GM04504 (cell line): ENCODE measurements around the gene CORIN.
"Not testable (repeated sequence)": the region's sequence is repeated elsewhere in the genome, so short reads cannot be mapped to it uniquely, and the experiment has no call there.

Experiments used
- DNase-seq: peaks from one replicate; pipeline ENCODE4 v3.0.0-alpha.2; 2012; ENCODE audit warnings: low read depth

The CORIN gene

DNA sequence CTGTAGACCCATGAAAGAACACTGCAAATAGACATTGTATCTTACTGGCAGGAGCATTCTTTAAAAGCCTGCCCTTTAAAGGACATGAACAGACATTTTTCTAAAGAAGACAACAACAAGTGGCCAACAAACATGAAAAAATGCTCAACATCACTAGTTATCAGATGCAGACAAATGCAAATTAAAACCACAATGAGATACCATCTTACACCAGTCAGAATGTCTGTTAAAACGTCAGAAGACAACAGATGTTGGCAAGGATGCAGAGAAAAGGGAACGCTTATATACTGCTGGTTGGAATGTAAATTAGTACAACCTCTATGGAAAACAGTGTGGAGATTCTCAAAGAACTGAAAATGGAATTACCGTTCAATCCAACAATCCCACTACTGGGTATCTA lies 275.6 kb downstream of the CORIN start:
- no peak for DNase-seq

DNA sequence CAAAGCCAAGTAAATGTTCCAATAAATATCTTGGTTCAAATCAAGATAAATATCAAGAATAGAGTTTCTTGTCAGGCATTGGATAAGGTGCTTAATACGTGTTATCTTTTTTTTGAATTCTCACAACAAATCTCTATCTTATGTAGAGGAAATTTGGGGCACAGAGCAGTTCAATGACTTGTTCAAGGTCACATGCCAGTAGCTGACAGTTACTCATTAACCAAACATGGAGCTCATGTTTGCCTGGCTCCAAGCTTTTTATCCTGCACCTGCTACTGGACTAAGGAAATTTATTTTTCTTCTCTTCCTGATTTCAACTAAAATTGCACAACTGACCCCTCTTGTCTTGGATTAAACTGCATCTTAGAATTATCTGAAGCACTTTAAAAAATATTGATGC lies 276.5 kb downstream of the CORIN start:
- DNase-seq = no peak

DNA sequence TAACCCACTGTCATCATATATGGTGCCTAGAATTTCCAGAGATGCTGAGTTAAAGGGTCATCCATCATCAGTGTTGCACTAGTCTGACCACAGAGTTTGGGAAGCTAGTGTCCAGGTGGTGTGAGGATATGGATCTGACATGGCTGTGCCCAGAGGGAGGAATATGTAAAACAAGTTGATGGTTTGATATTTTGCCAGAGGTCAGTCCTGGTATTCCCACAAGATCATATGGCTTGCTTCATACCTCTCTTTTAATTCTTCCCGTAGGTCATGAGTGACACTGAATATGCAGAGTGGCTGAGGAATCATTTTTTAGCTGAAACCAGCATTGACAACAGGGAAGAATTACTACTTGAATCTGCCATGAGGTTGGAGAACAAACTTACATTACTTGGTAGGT lies 277.2 kb downstream of the CORIN start:
- DNase-seq = no peak

DNA sequence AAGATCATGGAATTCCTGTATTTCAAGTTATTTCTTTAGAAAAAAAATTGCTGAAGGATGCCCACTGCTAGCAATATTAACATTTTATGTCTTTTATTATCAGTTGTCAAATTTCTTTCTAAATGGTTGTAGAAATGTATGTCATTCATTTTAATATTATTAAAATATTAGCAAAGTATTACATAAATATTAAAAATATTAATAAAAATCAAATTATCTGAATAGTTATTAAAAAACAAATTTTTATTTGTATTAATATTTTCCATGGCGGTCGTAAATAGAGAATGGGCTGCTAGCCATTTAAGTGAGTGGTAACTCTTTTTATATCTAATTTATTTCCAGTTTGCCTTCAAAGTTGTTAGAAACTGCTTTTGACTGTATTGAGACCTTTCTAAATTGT lies 280.6 kb downstream of the CORIN start:
- DNase-seq = no peak

DNA sequence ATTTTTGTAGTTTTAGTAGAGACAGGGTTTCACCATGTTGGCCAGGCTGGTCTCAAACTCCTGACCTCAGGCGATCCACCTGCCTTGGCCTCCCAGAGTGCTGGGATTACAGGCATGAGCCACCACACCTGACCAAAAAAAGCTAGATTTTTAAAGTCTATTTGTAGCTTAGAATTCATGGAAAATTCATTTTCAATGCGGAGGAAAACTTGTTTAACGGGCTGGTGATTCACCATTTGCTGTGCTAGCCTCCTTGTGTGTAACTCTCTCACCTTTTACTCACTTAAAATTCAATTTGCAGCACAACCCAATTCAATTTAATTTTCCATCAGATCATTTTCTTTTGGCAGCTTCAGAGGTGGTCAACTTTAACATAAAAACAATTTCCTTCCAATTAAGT lies 281.9 kb downstream of the CORIN start:
- DNase-seq = not testable (repeated sequence)

DNA sequence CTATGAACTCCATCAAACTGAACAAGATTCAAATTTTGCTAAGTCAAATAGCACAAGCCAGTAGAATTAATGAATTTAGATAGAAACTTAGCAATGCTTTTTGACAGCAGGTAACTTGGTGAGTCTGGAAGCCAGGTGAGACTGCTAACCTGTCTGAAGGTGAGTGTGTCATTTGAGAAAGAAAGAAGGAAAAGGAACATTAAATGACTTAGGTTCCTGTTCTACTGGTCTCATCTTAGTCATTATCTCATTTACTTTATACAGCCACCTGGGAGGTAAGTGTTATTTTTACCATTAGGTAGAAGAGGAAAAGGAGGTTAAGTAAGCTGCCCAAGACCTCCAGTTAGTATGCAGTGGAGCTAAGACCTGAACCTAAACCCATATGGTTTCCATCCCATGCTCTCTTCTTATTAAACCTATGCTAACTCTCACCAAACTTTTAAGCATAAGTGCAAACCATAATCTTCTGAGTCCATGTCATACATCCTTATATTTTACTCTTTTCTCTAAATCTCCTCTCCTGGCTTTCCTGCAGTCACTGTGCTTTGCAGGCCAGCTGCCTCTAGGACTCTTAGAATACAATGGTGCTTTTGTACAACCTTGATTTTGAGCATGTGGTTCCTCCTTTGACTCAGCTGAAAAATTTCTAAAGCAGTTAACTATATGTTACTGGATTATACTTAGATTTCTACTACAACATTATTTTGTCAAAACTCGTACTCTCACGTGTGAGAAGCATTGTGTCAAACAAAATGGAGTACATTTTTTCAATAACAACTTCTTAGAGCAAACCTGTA lies 284.3 kb downstream of the CORIN start:
- DNase-seq = no peak

DNA sequence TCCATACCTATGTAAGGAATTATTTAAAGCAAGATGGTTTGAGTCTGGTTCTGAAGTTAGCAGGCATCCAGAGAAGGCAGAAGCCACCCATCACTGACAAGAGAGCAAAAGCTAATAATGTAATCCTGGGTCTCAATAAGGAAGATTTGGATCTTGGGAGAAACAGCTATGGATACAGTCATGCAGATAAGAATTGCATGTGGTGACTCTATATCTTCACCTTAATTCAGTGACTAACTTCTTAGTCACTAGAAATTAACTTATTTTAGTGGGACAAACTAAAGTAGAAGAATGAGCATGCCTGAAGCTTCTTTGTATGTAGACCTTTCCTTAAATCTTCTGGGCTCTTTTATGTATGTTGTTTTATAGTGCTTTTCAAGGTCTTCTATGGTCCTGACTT lies 286.2 kb downstream of the CORIN start:
- no peak for DNase-seq

DNA sequence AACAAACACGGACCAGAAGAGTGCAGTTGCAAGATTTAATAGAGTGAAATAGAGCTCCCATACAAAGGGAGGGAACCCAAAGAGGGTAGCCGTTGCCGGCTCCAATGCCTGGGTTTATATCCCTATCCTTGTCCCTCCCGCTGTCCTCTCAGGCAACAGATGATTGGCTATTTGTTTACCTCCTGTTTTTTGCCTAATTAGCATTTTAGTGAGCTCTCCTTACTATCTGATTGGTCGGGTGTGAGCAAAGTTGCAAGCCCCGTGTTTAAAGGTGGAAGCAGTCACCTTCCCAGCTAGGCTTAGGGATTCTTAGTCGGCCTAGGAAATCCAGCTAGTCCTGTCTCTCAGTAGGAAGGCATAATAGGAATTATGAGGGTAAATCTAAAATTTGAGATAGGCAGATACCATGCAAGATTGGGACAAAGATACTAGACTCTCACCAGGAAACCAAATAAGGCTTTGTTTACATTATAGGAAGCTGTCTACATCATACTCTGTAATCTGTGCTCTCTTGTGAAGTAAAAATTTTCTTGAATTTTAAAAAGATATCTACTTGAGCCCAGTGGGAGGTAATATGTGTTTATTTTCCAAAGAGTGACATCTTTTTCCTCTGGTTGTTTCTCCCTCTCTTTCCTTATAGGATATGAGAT lies 286.8 kb downstream of the CORIN start:
- no peak for DNase-seq

DNA sequence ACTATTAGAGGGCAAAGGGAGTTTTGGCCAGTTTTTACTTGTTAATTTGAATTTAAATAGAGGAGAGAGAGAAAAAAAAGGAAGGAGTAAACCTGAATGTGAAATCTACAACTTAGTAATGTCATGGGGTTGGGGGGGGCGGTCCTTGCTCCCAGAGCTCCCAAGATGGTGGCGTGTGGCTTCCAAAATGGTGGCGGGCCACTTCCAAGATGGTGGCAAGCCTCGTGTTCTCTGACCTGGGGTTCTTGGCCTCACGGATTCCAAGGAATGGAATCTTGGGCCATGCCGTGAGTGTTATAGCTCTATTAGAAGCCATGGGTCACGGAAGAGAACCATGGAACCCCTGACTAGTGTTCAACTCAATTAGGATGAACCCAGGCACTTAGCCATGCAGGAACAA lies 287.5 kb downstream of the CORIN start:
- DNase-seq = not testable (repeated sequence)
